Activated CD4-positive, alpha-beta T cell treated with anti-CD3 and anti-CD28 coated beads for 24 hours (primary cell): Measurements from ENCODE around the gene PGAM1.
"Not testable (repeated sequence)": the region's sequence is repeated elsewhere in the genome, so short reads cannot be mapped to it uniquely, and the experiment has no call there.

Experiments
- DNase-seq, 2 donors: peaks; one replicate each; pipeline ENCODE4 v3.0.0-alpha.2; 2020; ENCODE audit warnings: low read depth in 2 of 2

The PGAM1 gene

GRCh38 chr10:97456686-97457065, 30.7 kb downstream of the PGAM1 start:
- DNase-seq, result no peak

GRCh38 chr10:97459111-97459510, 33.1 kb downstream of the PGAM1 start:
- no peak for DNase-seq

- no peak for DNase-seq
Measured at GRCh38 chr10:97459933-97460332, 33.9 kb downstream of the PGAM1 start.

- DNase-seq, result no peak
Measured at GRCh38 chr10:97462309-97462708, 36.3 kb downstream of the PGAM1 start.

- peak in 1 of 2 donors; percentile 23 for DNase-seq
Measured at GRCh38 chr10:97463363-97464132, 37.6 kb downstream of the PGAM1 start.

- DNase-seq, result no peak
Measured at GRCh38 chr10:97464226-97464625, 38.2 kb downstream of the PGAM1 start.

- no peak for DNase-seq
Measured at GRCh38 chr10:97465982-97466381, 40.0 kb downstream of the PGAM1 start.

GRCh38 chr10:97466755-97467154, 40.8 kb downstream of the PGAM1 start:
- DNase-seq, result no peak

GRCh38 chr10:97468162-97468561, 42.2 kb downstream of the PGAM1 start:
- DNase-seq, result no peak

- DNase-seq, result not testable (repeated sequence)
Measured at GRCh38 chr10:97468781-97469180, 42.8 kb downstream of the PGAM1 start.

- DNase-seq, result no peak
Measured at GRCh38 chr10:97474918-97475317, 48.9 kb downstream of the PGAM1 start.

GRCh38 chr10:97475936-97476594, 50.1 kb downstream of the PGAM1 start:
- DNase-seq, result no peak

- not testable (repeated sequence) for DNase-seq
Measured at GRCh38 chr10:97479410-97479809, 53.4 kb downstream of the PGAM1 start.

GRCh38 chr10:97479939-97480338, 53.9 kb downstream of the PGAM1 start:
- no peak for DNase-seq

GRCh38 chr10:97481071-97481470, 55.1 kb downstream of the PGAM1 start:
- DNase-seq, result no peak

- no peak for DNase-seq
Measured at GRCh38 chr10:97482381-97482780, 56.4 kb downstream of the PGAM1 start.
